Erythroblast (primary cell): ENCODE results near the gene STARD3.

Experiments used
- GATA1 ChIP-seq: IDR thresholded peaks from 2 replicates; pipeline ENCODE4 v1.6.1; 2011; ENCODE audit warnings: low read depth, mild to moderate bottlenecking, control low read depth, low read length, moderate library complexity
- POLR2A ChIP-seq: IDR thresholded peaks from 2 replicates; pipeline ENCODE4 v1.6.1; 2011; ENCODE audit warnings: mild to moderate bottlenecking, low read length

- TF ChIP-seq POLR2A (no peak), GATA1 (no peak)
These were observed 27.9 kb downstream of the STARD3 start, which contains the start of gene TCAP for GRCh38 chr17:39664581-39665561.
